ENCODE data around the gene IL18.

DNA sequence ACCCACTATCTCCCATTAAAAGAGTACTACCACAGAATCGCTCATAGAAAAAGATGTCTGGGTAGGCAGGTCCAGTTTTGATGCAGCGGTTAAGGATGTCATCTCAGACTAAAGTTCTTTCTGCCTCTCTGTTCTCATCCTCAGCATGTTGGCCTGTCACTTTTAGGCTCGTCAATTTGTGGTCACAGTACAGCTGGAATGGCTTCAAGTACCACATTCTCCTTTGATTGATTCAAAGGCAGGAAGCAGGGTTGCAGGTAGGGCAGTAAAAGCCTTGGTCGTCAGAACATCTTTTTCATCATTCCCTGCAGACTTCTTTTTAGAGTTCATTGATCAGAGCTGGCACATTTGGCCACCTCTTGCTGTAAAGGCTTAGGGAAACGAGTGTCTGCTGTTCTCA lies 48.5 kb downstream of the IL18 start:
- TF ChIP-seq EP300 (conservative IDR thresholded peaks at IDR 0.05; ENCODE audit: poor library complexity, severe bottlenecking) (no peak), POLR2AphosphoS5 (IDR thresholded peaks at IDR 0.05) (no peak), RAD21 (conservative IDR thresholded peaks at IDR 0.05) (no peak), TAF1 (IDR thresholded peaks at IDR 0.05; ENCODE audit: low read depth) (no peak), EZH2 (IDR thresholded peaks at IDR 0.05; ENCODE audit: borderline replicate concordance, insufficient read depth, low read length, poor library complexity, severe bottlenecking) (no peak), SMC3 (conservative IDR thresholded peaks at IDR 0.05; ENCODE audit: poor library complexity) (no peak), MXI1 (conservative IDR thresholded peaks at IDR 0.05; ENCODE audit: poor library complexity, severe bottlenecking) (no peak)
- TF ChIP-seq, protein P1, sequence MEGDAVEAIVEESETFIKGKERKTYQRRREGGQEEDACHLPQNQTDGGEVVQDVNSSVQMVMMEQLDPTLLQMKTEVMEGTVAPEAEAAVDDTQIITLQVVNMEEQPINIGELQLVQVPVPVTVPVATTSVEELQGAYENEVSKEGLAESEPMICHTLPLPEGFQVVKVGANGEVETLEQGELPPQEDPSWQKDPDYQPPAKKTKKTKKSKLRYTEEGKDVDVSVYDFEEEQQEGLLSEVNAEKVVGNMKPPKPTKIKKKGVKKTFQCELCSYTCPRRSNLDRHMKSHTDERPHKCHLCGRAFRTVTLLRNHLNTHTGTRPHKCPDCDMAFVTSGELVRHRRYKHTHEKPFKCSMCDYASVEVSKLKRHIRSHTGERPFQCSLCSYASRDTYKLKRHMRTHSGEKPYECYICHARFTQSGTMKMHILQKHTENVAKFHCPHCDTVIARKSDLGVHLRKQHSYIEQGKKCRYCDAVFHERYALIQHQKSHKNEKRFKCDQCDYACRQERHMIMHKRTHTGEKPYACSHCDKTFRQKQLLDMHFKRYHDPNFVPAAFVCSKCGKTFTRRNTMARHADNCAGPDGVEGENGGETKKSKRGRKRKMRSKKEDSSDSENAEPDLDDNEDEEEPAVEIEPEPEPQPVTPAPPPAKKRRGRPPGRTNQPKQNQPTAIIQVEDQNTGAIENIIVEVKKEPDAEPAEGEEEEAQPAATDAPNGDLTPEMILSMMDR (IDR thresholded peaks at IDR 0.05; ENCODE audit: poor library complexity, severe bottlenecking): no peak
- TF ChIP-seq, protein P2, sequence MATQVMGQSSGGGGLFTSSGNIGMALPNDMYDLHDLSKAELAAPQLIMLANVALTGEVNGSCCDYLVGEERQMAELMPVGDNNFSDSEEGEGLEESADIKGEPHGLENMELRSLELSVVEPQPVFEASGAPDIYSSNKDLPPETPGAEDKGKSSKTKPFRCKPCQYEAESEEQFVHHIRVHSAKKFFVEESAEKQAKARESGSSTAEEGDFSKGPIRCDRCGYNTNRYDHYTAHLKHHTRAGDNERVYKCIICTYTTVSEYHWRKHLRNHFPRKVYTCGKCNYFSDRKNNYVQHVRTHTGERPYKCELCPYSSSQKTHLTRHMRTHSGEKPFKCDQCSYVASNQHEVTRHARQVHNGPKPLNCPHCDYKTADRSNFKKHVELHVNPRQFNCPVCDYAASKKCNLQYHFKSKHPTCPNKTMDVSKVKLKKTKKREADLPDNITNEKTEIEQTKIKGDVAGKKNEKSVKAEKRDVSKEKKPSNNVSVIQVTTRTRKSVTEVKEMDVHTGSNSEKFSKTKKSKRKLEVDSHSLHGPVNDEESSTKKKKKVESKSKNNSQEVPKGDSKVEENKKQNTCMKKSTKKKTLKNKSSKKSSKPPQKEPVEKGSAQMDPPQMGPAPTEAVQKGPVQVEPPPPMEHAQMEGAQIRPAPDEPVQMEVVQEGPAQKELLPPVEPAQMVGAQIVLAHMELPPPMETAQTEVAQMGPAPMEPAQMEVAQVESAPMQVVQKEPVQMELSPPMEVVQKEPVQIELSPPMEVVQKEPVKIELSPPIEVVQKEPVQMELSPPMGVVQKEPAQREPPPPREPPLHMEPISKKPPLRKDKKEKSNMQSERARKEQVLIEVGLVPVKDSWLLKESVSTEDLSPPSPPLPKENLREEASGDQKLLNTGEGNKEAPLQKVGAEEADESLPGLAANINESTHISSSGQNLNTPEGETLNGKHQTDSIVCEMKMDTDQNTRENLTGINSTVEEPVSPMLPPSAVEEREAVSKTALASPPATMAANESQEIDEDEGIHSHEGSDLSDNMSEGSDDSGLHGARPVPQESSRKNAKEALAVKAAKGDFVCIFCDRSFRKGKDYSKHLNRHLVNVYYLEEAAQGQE (IDR thresholded peaks at IDR 0.05; ENCODE audit: borderline replicate concordance): no peak
